ENCODE data around the gene ADIPOR1.
A peak's percentile ranks its signal among the peaks of the same experiment; 100 is the strongest.
"Not testable (repeated sequence)": the region's sequence is repeated elsewhere in the genome, so short reads cannot be mapped to it uniquely, and the experiment has no call there.

The ADIPOR1 gene

GRCh38 chr1:202936409-202936808 lies 21.7 kb downstream of the ADIPOR1 start:
- DNase-seq = not testable (repeated sequence)

- DNase-seq = no peak
Measured at GRCh38 chr1:202935844-202936243, 22.3 kb downstream of the ADIPOR1 start.

- DNase-seq = no peak
Measured at GRCh38 chr1:202934755-202935154, 23.4 kb downstream of the ADIPOR1 start.

- DNase-seq = no peak
Measured at GRCh38 chr1:202932476-202932875, 25.6 kb downstream of the ADIPOR1 start.

GRCh38 chr1:202926581-202927491 lies 31.3 kb downstream of the ADIPOR1 start, which contains the start of gene KLHL12:
Gene KLHL12, minus strand, starts transcription at chr1:202927234. Its CDS starts 2,072 bp downstream, at chr1:202925162.
- peak; percentile 83 for DNase-seq

GRCh38 chr1:202923533-202923932 lies 34.6 kb downstream of the ADIPOR1 start:
- DNase-seq = no peak

- no peak for DNase-seq
Measured at GRCh38 chr1:202919615-202920014, 38.5 kb downstream of the ADIPOR1 start.

GRCh38 chr1:202915146-202915545 lies 43.0 kb downstream of the ADIPOR1 start:
- no peak for DNase-seq

GRCh38 chr1:202912476-202912875 lies 45.6 kb downstream of the ADIPOR1 start:
- DNase-seq = not testable (repeated sequence)

GRCh38 chr1:202909494-202909893 lies 48.6 kb downstream of the ADIPOR1 start:
- DNase-seq = no peak

GRCh38 chr1:202908998-202909397 lies 49.1 kb downstream of the ADIPOR1 start:
- DNase-seq = no peak

- DNase-seq = no peak
Measured at GRCh38 chr1:202905331-202905730, 52.8 kb downstream of the ADIPOR1 start.

GRCh38 chr1:202903808-202904207 lies 54.3 kb downstream of the ADIPOR1 start:
- not testable (repeated sequence) for DNase-seq

GRCh38 chr1:202901555-202901954 lies 56.6 kb downstream of the ADIPOR1 start:
- no peak for DNase-seq

- no peak for DNase-seq
Measured at GRCh38 chr1:202892501-202892900, 65.6 kb downstream of the ADIPOR1 start.
